Natural killer cell (primary cell): ENCODE results near the gene ATXN7L3. TPM values are rescaled to one million over a fixed set of nuclear protein-coding genes. Genes with fewer than 3 reads are reported as not detected.
A peak's percentile ranks its signal among the peaks of the same experiment; 100 is the strongest.

Source experiments
- ATAC-seq, 3 donors: fragments of 150-1000 bp in 2 of 3; fragments of 200-7000 bp in 1 of 3; cut with Tn5 transposase; 1 replicate in 1 of 3; 2 replicates in 2 of 3; pipeline ENCODE4 v1.10.0; 2021; ENCODE audit warnings: mild to moderate bottlenecking in 2 of 3, moderate library complexity in 2 of 3
- DNase-seq, 2 donors: peaks; one replicate each; pipeline versions ENCODE4 v3.0.0 to v3.0.0-alpha.2; 2013 to 2021; ENCODE audit warnings: mixed read lengths in 1 of 2
- H3K27ac ChIP-seq: one replicate; pipeline ENCODE4 v1.5.1; 2013; ENCODE audit warnings: mild to moderate bottlenecking, low read length
- H3K27me3 ChIP-seq: one replicate; pipeline ENCODE4 v1.6.1; 2013; ENCODE audit warnings: low read length; ENCODE audit not compliant: control insufficient read depth, insufficient read depth
- H3K36me3 ChIP-seq: one replicate; pipeline ENCODE4 v1.6.1; 2013; ENCODE audit warnings: low read length; ENCODE audit not compliant: control insufficient read depth, insufficient read depth
- H3K4me1 ChIP-seq: one replicate; pipeline ENCODE4 v1.6.1; 2013; ENCODE audit warnings: low read length; ENCODE audit not compliant: control insufficient read depth, insufficient read depth
- H3K4me3 ChIP-seq: one replicate; pipeline ENCODE4 v1.5.1; 2013; ENCODE audit warnings: low read length
- H3K9me3 ChIP-seq: one replicate; pipeline ENCODE4 v1.6.1; 2013; ENCODE audit warnings: low read length; ENCODE audit not compliant: control insufficient read depth, insufficient read depth
- H3K27ac Mint-ChIP-seq, 2 donors: one replicate each; pipeline ENCODE4 v1.8.0; 2022; ENCODE audit warnings: mild to moderate bottlenecking in 2 of 2, mixed read lengths in 2 of 2, moderate library complexity in 1 of 2
- H3K27me3 Mint-ChIP-seq, 2 donors: one replicate each; pipeline ENCODE4 v1.8.0; 2022; ENCODE audit warnings: low read depth in 2 of 2, mixed read lengths in 2 of 2
- H3K36me3 Mint-ChIP-seq: one replicate; pipeline ENCODE4 v1.8.0; 2022; ENCODE audit warnings: mixed read lengths
- H3K4me1 Mint-ChIP-seq, 2 donors: one replicate each; pipeline ENCODE4 v1.8.0; 2022; ENCODE audit warnings: mixed read lengths in 2 of 2
- H3K4me3 Mint-ChIP-seq: one replicate; pipeline ENCODE4 v1.8.0; 2022; ENCODE audit warnings: mild to moderate bottlenecking, moderate library complexity, mixed read lengths
- H3K9me3 Mint-ChIP-seq, 2 donors: one replicate each; pipeline ENCODE4 v1.8.0; 2022; ENCODE audit warnings: mixed read lengths in 2 of 2
- WGBS: methylation state at CpG from one replicate; pipeline ENCODE4 v1.1.7; 2013; ENCODE audit warnings: missing lambda C conversion rate; ENCODE audit not compliant: insufficient coverage; 5-methylcytosine and 5-hydroxymethylcytosine counted together
- intact Hi-C: fragments of 100-400 bp; cut with micrococcal nuclease; formaldehyde crosslinking; loops from one replicate; pipeline ENCODE4 v1.14.2; 2022
- total RNA-seq, 4 donors: library from RNA; stranded (reverse); fragments of 120-200 nt in 1 of 4; gene quantifications; one replicate each; pipeline versions ENCODE4 v1.2.3 to v1.2.4, GENCODE V29; 2013 to 2022
- TF ChIP-seq, protein P1 (sequence below): fragments of 200-600 bp; IDR thresholded peaks from one replicate; pipeline ENCODE4 v1.8.0; 2022; ENCODE audit warnings: antibody characterized with exemption

The ATXN7L3 gene
- 100 to 1,000 TPM in 2 of 3 donors, 10 to 100 TPM in 1; 87.6 to 112 (median 109) TPM for total RNA-seq
- 46.4 TPM for total RNA-seq (2013)

GRCh38 chr17:44199553-44200477 lies at the start of gene ATXN7L3:
ATXN7L3 (minus strand) TSS chr17:44199884; CDS start chr17:44198070, 1,814 bp downstream.
- H3K4me1 Mint-ChIP-seq: peaks cover 34 to 52% of the 10 kb centered on the region in 2 donors
- Histone ChIP-seq H3K27ac (peak within 1 kb of the TSS; percentile 90), H3K36me3 (peaks cover 18% of the 10 kb centered on the region), H3K27me3 (no peaks in the 10 kb centered on the region), H3K9me3 (no peaks in the 10 kb centered on the region), H3K4me1 (peaks cover 33% of the 10 kb centered on the region), H3K4me3 (peak within 1 kb of the TSS; percentile 76)
- TF ChIP-seq, protein P1, sequence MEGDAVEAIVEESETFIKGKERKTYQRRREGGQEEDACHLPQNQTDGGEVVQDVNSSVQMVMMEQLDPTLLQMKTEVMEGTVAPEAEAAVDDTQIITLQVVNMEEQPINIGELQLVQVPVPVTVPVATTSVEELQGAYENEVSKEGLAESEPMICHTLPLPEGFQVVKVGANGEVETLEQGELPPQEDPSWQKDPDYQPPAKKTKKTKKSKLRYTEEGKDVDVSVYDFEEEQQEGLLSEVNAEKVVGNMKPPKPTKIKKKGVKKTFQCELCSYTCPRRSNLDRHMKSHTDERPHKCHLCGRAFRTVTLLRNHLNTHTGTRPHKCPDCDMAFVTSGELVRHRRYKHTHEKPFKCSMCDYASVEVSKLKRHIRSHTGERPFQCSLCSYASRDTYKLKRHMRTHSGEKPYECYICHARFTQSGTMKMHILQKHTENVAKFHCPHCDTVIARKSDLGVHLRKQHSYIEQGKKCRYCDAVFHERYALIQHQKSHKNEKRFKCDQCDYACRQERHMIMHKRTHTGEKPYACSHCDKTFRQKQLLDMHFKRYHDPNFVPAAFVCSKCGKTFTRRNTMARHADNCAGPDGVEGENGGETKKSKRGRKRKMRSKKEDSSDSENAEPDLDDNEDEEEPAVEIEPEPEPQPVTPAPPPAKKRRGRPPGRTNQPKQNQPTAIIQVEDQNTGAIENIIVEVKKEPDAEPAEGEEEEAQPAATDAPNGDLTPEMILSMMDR: no peak
- H3K27ac Mint-ChIP-seq: peak within 1 kb of the TSS; percentile 87 to 96
- H3K27me3 Mint-ChIP-seq: no peaks in the 10 kb centered on the region
- H3K9me3 Mint-ChIP-seq: no peaks in the 10 kb centered on the region
- H3K4me3 Mint-ChIP-seq: peak within 1 kb of the TSS; percentile 89
- ATAC-seq (peak; percentile 83 to 94 (median 84)), DNase-seq (peak; percentile 95 to 99)
- H3K36me3 Mint-ChIP-seq: no peaks in the 10 kb centered on the region
- intact Hi-C loops: loop anchor here (1.0 kb wide), 1 partner anchor 14 kb away; the partner anchor contains the start of gene TMUB2
- WGBS: under 1% methylated on average over 111 of the region's 126 CpGs

GRCh38 chr17:44247876-44248736 lies 48.4 kb upstream of the ATXN7L3 start:
- H3K27me3 Mint-ChIP-seq: no peaks in the 10 kb centered on the region
- no peak overlapping the region for H3K27ac ChIP-seq
- no peak for ATAC-seq

GRCh38 chr17:44247440-44247841 lies 47.8 kb upstream of the ATXN7L3 start:
- H3K4me3 Mint-ChIP-seq: no peak overlapping the region
- intact Hi-C loops: no loop called here
- DNase-seq (no peak), ATAC-seq (no peak)
- H3K36me3 Mint-ChIP-seq: no peaks in the 10 kb centered on the region
- Histone ChIP-seq H3K4me3 (no peak overlapping the region), H3K36me3 (no peaks in the 10 kb centered on the region), H3K4me1 (peaks cover 40% of the 10 kb centered on the region), H3K27me3 (no peaks in the 10 kb centered on the region), H3K27ac (peak overlapping the region; percentile 39), H3K9me3 (no peaks in the 10 kb centered on the region)
- TF ChIP-seq, protein P1: no peak
- no peaks in the 10 kb centered on the region for H3K9me3 Mint-ChIP-seq
- peak overlapping the region; percentile 87 to 90 for H3K27ac Mint-ChIP-seq
- no peaks in the 10 kb centered on the region for H3K27me3 Mint-ChIP-seq
- peaks cover 17 to 36% of the 10 kb centered on the region in 2 donors for H3K4me1 Mint-ChIP-seq
- WGBS: 90% methylated on average over 7 of the region's 7 CpGs

More at GRCh38 chr17:44247876-44248736, 48.4 kb upstream of the ATXN7L3 start:
- Mint-ChIP-seq H3K9me3 (no peaks in the 10 kb centered on the region), H3K4me3 (no peak overlapping the region), H3K36me3 (no peaks in the 10 kb centered on the region), H3K27ac (peak overlapping the region; percentile 87 to 90), H3K4me1 (peaks cover 17 to 36% of the 10 kb centered on the region in 2 donors)
- WGBS: 97% methylated on average over 8 of the region's 10 CpGs
- DNase-seq: no peak
- intact Hi-C loops: no loop called here
- H3K4me3 ChIP-seq: no peak overlapping the region
- TF ChIP-seq, protein P1: no peak
- H3K4me1 ChIP-seq: peaks cover 40% of the 10 kb centered on the region
- H3K36me3 ChIP-seq: no peaks in the 10 kb centered on the region
- H3K27me3 ChIP-seq: no peaks in the 10 kb centered on the region
- H3K9me3 ChIP-seq: no peaks in the 10 kb centered on the region
